ENCODE results near the gene SOAT2. TPM values are rescaled to one million over a fixed set of nuclear protein-coding genes. Genes with fewer than 3 reads are reported as not detected.

The SOAT2 gene
- total RNA-seq, 1 experiment from 2014 or later = not detected

DNA sequence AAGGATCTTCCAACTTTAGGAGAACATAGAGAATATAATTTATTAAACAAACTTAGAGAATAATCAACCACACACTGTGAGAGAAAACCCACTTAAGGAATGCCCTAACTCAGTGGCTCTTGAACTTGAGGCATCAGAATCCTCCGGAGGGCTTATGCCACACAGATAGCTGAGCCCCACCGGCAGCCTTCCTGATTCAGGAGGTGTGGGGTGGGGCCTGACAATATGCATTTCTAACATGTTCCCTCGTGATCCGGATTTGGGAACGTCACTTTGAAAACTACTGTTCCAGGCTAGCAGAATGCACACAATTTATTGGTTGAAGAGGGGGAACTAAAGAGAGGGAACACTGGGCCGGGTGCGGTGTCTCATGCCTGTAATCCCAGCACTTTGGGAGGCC, 2.0 kb upstream of the SOAT2 start:
- H2BK12ac ChIP-seq (ENCODE audit: insufficient read length, low read depth, low read length) = no peak overlapping the region
- H3T11ph ChIP-seq (ENCODE audit: low read length) = no peak overlapping the region
- Mint-ChIP-seq H3K27me3 (ENCODE audit: low read depth) (peaks cover 52% of the 10 kb centered on the region), H3K27ac (peak overlapping the region in 1 of 3 experiments; percentile 28; a peak in 2 of 7 replicates), H3K4me3 (no peak overlapping the region), H3K4me1 (peaks cover 24 to 32% of the 10 kb centered on the region in 2 experiments), H3K9me3 (no peaks in the 10 kb centered on the region; a peak in 1 of 5 replicates), H3K36me3 (ENCODE audit: insufficient read depth in 1 of 3, low read depth in 3 of 3) (no peaks in the 10 kb centered on the region; a peak in 1 of 7 replicates)
- no CpG with 5 or more reads among the region's 7 CpGs for WGBS (ENCODE audit: extremely low coverage, insufficient read length, low lambda C conversion rate)
- H3K56ac ChIP-seq (ENCODE audit: insufficient read length, low read depth, low read length) = no peak overlapping the region
- H4K20me1 ChIP-seq (ENCODE audit: control insufficient read depth, insufficient read depth, insufficient read length) = no peaks in the 10 kb centered on the region
- no peak overlapping the region for H3K23ac ChIP-seq (ENCODE audit: insufficient read length, low read depth, low read length)
- peaks cover 3% of the 10 kb centered on the region; the same call in 1 of the 2 replicates for H3K4me1 ChIP-seq (ENCODE audit: insufficient read depth, low read length)
- no peak overlapping the region for H2BK120ac ChIP-seq (ENCODE audit: low read depth, low read length, poor library complexity, severe bottlenecking)
- no peak overlapping the region for H3K18ac ChIP-seq (ENCODE audit: insufficient read length, low read depth, low read length)
- no peak overlapping the region for H4K5ac ChIP-seq (ENCODE audit: insufficient read length, low read depth, low read length)
- no peaks in the 10 kb centered on the region for H3K9me3 ChIP-seq (ENCODE audit: control insufficient read depth, low read depth, low read length)
- H3K9ac ChIP-seq (ENCODE audit: extremely low read depth, insufficient read length, low read length) = no peak overlapping the region
- no peak overlapping the region for H3K4me2 ChIP-seq (ENCODE audit: insufficient read depth, insufficient read length, low read length)
- H2AFZ ChIP-seq (ENCODE audit: low read length) = no peak overlapping the region
- no peak overlapping the region for H4K91ac ChIP-seq (ENCODE audit: insufficient read length, low read depth, low read length)
- no peaks in the 10 kb centered on the region for H3K79me1 ChIP-seq (ENCODE audit: insufficient read depth, low read depth, low read length, poor library complexity, severe bottlenecking)
- no peak overlapping the region for H3K27ac ChIP-seq (ENCODE audit: insufficient read length, low read depth, low read length)
- H3K4ac ChIP-seq (ENCODE audit: low read depth, low read length) = no peak overlapping the region
- TF ChIP-seq, protein P1, sequence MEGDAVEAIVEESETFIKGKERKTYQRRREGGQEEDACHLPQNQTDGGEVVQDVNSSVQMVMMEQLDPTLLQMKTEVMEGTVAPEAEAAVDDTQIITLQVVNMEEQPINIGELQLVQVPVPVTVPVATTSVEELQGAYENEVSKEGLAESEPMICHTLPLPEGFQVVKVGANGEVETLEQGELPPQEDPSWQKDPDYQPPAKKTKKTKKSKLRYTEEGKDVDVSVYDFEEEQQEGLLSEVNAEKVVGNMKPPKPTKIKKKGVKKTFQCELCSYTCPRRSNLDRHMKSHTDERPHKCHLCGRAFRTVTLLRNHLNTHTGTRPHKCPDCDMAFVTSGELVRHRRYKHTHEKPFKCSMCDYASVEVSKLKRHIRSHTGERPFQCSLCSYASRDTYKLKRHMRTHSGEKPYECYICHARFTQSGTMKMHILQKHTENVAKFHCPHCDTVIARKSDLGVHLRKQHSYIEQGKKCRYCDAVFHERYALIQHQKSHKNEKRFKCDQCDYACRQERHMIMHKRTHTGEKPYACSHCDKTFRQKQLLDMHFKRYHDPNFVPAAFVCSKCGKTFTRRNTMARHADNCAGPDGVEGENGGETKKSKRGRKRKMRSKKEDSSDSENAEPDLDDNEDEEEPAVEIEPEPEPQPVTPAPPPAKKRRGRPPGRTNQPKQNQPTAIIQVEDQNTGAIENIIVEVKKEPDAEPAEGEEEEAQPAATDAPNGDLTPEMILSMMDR (conservative IDR thresholded peaks at IDR 0.05) = no peak
- no peak overlapping the region for H2AK5ac ChIP-seq (ENCODE audit: insufficient read length, low read length)
- H3K27me3 ChIP-seq (ENCODE audit: insufficient read depth, low read length) = no peaks in the 10 kb centered on the region; the same call in 1 of the 2 replicates
- peaks cover 24% of the 10 kb centered on the region for H3K23me2 ChIP-seq (ENCODE audit: insufficient read length, low read depth, low read length, poor library complexity, severe bottlenecking)
- no peak overlapping the region for H2BK15ac ChIP-seq (ENCODE audit: low read depth, low read length)
- H2BK5ac ChIP-seq (ENCODE audit: insufficient read length, low read length) = no peak overlapping the region
- no peak overlapping the region for H4K8ac ChIP-seq (replicated peaks; ENCODE audit: insufficient read length, low read depth, low read length)
- H3K79me2 ChIP-seq (ENCODE audit: insufficient read depth, low read length) = no peaks in the 10 kb centered on the region
- no peak overlapping the region for H2BK20ac ChIP-seq (ENCODE audit: low read depth, low read length, poor library complexity, severe bottlenecking)
- no peak overlapping the region for H3K14ac ChIP-seq (ENCODE audit: insufficient read depth, low read length)
- DNase-seq = no peak

Data from H9 (cell line).